Neuronal stem cell (in vitro differentiated cells): ENCODE data around the gene ANKS1B.

Experiments used
- DNase-seq: peaks from one replicate; pipeline ENCODE4 v3.0.0-alpha.2; 2013; ENCODE audit warnings: low spot score
- H2AFZ ChIP-seq: one replicate; pipeline ENCODE4 v1.6.1; 2013; ENCODE audit warnings: mild to moderate bottlenecking, low read length, inconsistent platforms
- H2AK5ac ChIP-seq: 2 replicates; pipeline ENCODE4 v1.6.1; 2013; ENCODE audit warnings: low read depth, mild to moderate bottlenecking, inconsistent platforms, low read length, moderate library complexity, mixed read lengths
- H2BK120ac ChIP-seq: 2 replicates; pipeline ENCODE4 v1.6.1; 2013; ENCODE audit warnings: low read depth, mild to moderate bottlenecking, inconsistent platforms, low read length, moderate library complexity, mixed read lengths
- H2BK12ac ChIP-seq: one replicate; pipeline ENCODE4 v1.6.1; 2013; ENCODE audit warnings: low read length, inconsistent platforms
- H2BK15ac ChIP-seq: 2 replicates; pipeline ENCODE4 v1.6.1; 2013; ENCODE audit warnings: mild to moderate bottlenecking, low read length, inconsistent platforms, mixed read lengths
- H2BK5ac ChIP-seq: one replicate; pipeline ENCODE4 v1.6.1; 2013; ENCODE audit warnings: inconsistent platforms, mild to moderate bottlenecking, low read length, moderate library complexity
- H3K14ac ChIP-seq: one replicate; pipeline ENCODE4 v1.6.1; 2013; ENCODE audit warnings: low read length, inconsistent platforms
- H3K18ac ChIP-seq: 2 replicates; pipeline ENCODE4 v1.6.1; 2013; ENCODE audit warnings: low read length, inconsistent platforms
- H3K23ac ChIP-seq: 2 replicates; pipeline ENCODE4 v1.6.1; 2013; ENCODE audit warnings: low read depth, mild to moderate bottlenecking, mixed read lengths, low read length, inconsistent platforms; ENCODE audit not compliant: poor library complexity
- H3K27ac ChIP-seq: replicated peaks from 3 replicates; pipeline ENCODE4 v1.5.1; 2013; ENCODE audit warnings: low read length, inconsistent platforms
- H3K27me3 ChIP-seq, 3 experiments: 2 replicates each; pipeline ENCODE4 v1.6.1; 2013; ENCODE audit warnings: low read length in 3 of 3, mild to moderate bottlenecking in 2 of 3, inconsistent platforms in 1 of 3, low read depth in 1 of 3, mixed read lengths in 1 of 3, moderate library complexity in 1 of 3; ENCODE audit not compliant: control insufficient read depth in 3 of 3, insufficient read depth in 3 of 3
- H3K36me3 ChIP-seq, 2 donors: replicated peaks in 1 of 2; 2 replicates each; pipeline ENCODE4 v1.6.1; 2013; ENCODE audit warnings: low read length in 2 of 2; ENCODE audit not compliant: control insufficient read depth in 2 of 2, insufficient read depth in 2 of 2
- H3K4ac ChIP-seq: 2 replicates; pipeline ENCODE4 v1.6.1; 2013; ENCODE audit warnings: inconsistent platforms, mild to moderate bottlenecking, low read length, moderate library complexity
- H3K4me1 ChIP-seq, 2 donors: 1 replicate in 1 of 2; 2 replicates in 1 of 2; pipeline ENCODE4 v1.6.1; 2013; ENCODE audit warnings: low read length in 2 of 2, low read depth in 1 of 2; ENCODE audit not compliant: control insufficient read depth in 2 of 2, insufficient read depth in 1 of 2
- H3K4me2 ChIP-seq: one replicate; pipeline ENCODE4 v1.6.1; 2013; ENCODE audit warnings: mild to moderate bottlenecking, low read length, inconsistent platforms; ENCODE audit not compliant: insufficient read depth, poor library complexity, severe bottlenecking
- H3K4me3 ChIP-seq, 2 donors: 2 replicates each; pipeline ENCODE4 v1.5.1; 2013; ENCODE audit warnings: low read length in 2 of 2, mild to moderate bottlenecking in 2 of 2, inconsistent platforms in 1 of 2, moderate library complexity in 1 of 2
- H3K79me1 ChIP-seq: one replicate; pipeline ENCODE4 v1.6.1; 2013; ENCODE audit warnings: low read depth, mild to moderate bottlenecking, inconsistent platforms, low read length, moderate library complexity
- H3K9ac ChIP-seq: one replicate; pipeline ENCODE4 v1.6.1; 2013; ENCODE audit warnings: mild to moderate bottlenecking, low read depth, low read length, inconsistent platforms; ENCODE audit not compliant: poor library complexity
- H3K9me3 ChIP-seq, 2 donors: replicated peaks in 1 of 2; 2 replicates each; pipeline versions ENCODE3 to v1.6.1; 2013; ENCODE audit warnings: low read length in 2 of 2, mild to moderate bottlenecking in 2 of 2, inconsistent platforms in 1 of 2, low read depth in 1 of 2, mixed read lengths in 1 of 2, moderate library complexity in 1 of 2; ENCODE audit not compliant: control insufficient read depth in 2 of 2, insufficient read depth in 1 of 2
- H4K8ac ChIP-seq: one replicate; pipeline ENCODE4 v1.6.1; 2013; ENCODE audit warnings: low read depth, mild to moderate bottlenecking, inconsistent platforms, low read length, moderate library complexity
- H4K91ac ChIP-seq: one replicate; pipeline ENCODE4 v1.6.1; 2013; ENCODE audit warnings: low read length, low read depth, mild to moderate bottlenecking, inconsistent platforms; ENCODE audit not compliant: poor library complexity
- WGBS, 2 donors: extraction: QIAGEN DNeasy Blood & Tissue Kit; methylation state at CpG; one replicate each; pipeline ENCODE4 v1.1.7; 2013; ENCODE audit warnings: missing lambda C conversion rate in 2 of 2, mixed read lengths in 1 of 2; ENCODE audit not compliant: insufficient read length in 2 of 2, insufficient replicate concordance in 1 of 2; ENCODE audit errors: extremely low coverage in 2 of 2; 5-methylcytosine and 5-hydroxymethylcytosine counted together

The ANKS1B gene

DNA sequence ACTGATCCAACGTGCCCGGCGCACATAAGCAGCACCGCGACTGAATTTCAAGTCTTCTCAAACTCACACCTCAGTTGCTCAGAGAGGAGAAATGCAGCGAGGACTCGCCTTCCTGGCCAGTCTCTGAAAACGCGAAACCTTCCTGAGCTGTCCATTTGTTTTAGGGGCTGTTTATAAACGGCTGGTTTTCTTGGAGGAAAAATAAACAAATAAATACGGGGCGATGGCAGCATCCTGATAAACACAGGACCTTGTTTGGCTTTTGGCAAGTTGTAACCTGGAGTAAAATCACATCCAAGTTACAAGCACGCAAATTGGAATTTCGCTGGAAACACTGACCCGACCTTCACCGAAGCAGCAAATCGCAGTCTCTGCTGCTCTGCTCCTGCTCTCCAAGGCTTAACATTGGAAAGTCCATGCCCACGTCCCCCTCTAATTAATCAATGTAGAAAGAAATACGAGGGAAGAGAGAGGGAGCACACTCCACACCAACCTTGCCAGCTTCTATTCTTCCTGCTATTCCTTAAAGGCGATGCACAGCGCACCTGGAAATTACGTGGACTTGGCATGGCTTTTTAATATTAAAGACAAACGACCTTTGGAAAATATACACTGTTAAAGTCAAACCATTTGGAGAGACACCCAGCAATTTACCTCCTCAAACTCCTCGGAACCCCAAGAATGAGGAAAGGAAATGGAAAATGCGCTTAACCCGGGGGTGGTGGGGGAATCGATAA is 1090.9 kb downstream of the ANKS1B start:
- no CpG with 5 or more reads among the region's 27 CpGs for WGBS, 2 donors
- peak overlapping the region; percentile 90 for H3K4me2 ChIP-seq
- peak overlapping the region; percentile 8 for H2BK5ac ChIP-seq
- H3K79me1 ChIP-seq, result peaks cover 2% of the 10 kb centered on the region
- H4K8ac ChIP-seq, result no peak overlapping the region
- H3K18ac ChIP-seq, result peak overlapping the region; percentile 92
- H4K91ac ChIP-seq, result no peak overlapping the region
- no peak overlapping the region for H2AK5ac ChIP-seq
- H3K23ac ChIP-seq, result no peak overlapping the region
- H3K4me1 ChIP-seq, result peaks cover 3 to 7% of the 10 kb centered on the region in 2 donors
- H3K14ac ChIP-seq, result no peak overlapping the region
- peak overlapping the region; percentile 49 to 82 for H3K4me3 ChIP-seq
- H3K36me3 ChIP-seq, result no peaks in the 10 kb centered on the region
- H3K9ac ChIP-seq, result no peak overlapping the region
- H2AFZ ChIP-seq, result peak overlapping the region; percentile 93
- DNase-seq, result no peak
- peaks cover 2 to 70% (median 37%) of the 10 kb centered on the region in 3 experiments for H3K27me3 ChIP-seq
- H3K27ac ChIP-seq, result no peak overlapping the region
- no peak overlapping the region for H2BK12ac ChIP-seq
- no peak overlapping the region for H2BK15ac ChIP-seq
- no peak overlapping the region for H3K4ac ChIP-seq
- H3K9me3 ChIP-seq, result no peaks in the 10 kb centered on the region
- H2BK120ac ChIP-seq, result no peak overlapping the region

DNA sequence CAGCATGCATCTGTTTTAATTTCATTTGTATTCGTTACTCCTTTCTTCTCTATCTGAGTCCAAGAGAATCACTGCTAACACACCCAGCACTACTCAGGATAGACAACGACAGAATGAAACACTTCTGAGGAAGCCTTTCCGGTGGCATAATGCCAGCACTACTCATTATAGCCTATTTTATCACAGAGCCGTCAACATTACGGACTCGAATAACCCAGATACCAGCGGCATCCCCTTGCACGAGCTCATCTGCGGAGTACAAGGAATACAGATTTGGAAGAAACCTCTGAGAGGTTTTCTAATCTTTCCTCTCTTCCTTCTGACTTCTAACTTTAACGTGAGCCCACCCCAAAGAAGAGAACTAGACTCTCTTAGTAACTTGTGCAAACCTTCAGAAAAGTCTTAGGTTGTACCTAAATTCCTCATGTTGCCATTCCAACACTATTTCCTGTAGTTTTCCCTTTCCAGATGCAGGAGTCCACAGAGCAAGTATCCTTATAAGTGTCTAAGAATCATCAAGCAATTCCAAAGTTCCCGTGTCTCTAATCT is 1091.5 kb downstream of the ANKS1B start:
- peaks cover 2 to 74% (median 37%) of the 10 kb centered on the region in 3 experiments for H3K27me3 ChIP-seq
- H3K4ac ChIP-seq, result no peak overlapping the region
- H3K36me3 ChIP-seq, result no peaks in the 10 kb centered on the region
- no peak overlapping the region for H3K4me3 ChIP-seq
- no peak overlapping the region for H4K8ac ChIP-seq
- no peak overlapping the region for H4K91ac ChIP-seq
- no peak overlapping the region for H2AK5ac ChIP-seq
- H2BK120ac ChIP-seq, result no peak overlapping the region
- no peak overlapping the region for H3K18ac ChIP-seq
- H3K9me3 ChIP-seq, result no peaks in the 10 kb centered on the region
- no peak overlapping the region for H3K23ac ChIP-seq
- no peak overlapping the region for H3K9ac ChIP-seq
- H3K4me1 ChIP-seq, result peaks cover 3 to 10% of the 10 kb centered on the region in 2 donors
- peak overlapping the region; percentile 90 for H3K4me2 ChIP-seq
- H3K14ac ChIP-seq, result no peak overlapping the region
- H2BK12ac ChIP-seq, result no peak overlapping the region
- no peak overlapping the region for H2AFZ ChIP-seq
- DNase-seq, result no peak
- H2BK15ac ChIP-seq, result no peak overlapping the region
- H2BK5ac ChIP-seq, result no peak overlapping the region
- no peak overlapping the region for H3K27ac ChIP-seq
- peaks cover 3% of the 10 kb centered on the region for H3K79me1 ChIP-seq
- WGBS, 2 donors, result no CpG with 5 or more reads among the region's 11 CpGs

DNA sequence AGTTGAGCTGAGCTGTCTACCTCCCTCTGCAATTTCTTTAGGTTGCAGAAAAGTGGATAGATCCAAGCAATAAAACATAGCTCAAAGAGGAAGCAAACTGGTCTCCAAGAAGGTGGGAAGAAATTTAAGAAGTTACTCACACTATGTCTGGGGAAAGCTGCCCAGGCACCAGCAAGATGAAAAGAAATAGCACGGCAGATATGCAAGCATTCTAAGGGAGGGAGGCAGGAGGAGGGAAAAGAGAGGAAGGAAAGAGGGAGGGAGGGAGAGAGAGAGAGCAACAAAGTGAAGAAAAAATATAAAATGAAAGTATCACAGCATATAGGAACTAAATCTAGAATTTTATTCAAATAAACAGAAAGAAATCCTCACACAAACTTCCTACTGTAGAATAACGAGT is 1099.0 kb downstream of the ANKS1B start:
- H3K18ac ChIP-seq, result no peak overlapping the region
- no peak overlapping the region for H4K8ac ChIP-seq
- no peak overlapping the region for H3K4me3 ChIP-seq
- H3K27ac ChIP-seq, result no peak overlapping the region
- H2AK5ac ChIP-seq, result no peak overlapping the region
- H3K23ac ChIP-seq, result no peak overlapping the region
- H3K9me3 ChIP-seq, result no peaks in the 10 kb centered on the region
- peaks cover 3% of the 10 kb centered on the region for H3K79me1 ChIP-seq
- no peak overlapping the region for H3K4me2 ChIP-seq
- DNase-seq, result no peak
- no peak overlapping the region for H2BK12ac ChIP-seq
- H3K4me1 ChIP-seq, result peaks cover 0 to 3% of the 10 kb centered on the region in 2 donors
- no peaks in the 10 kb centered on the region for H3K36me3 ChIP-seq
- peaks cover 0 to 44% (median 0%) of the 10 kb centered on the region in 3 experiments for H3K27me3 ChIP-seq
- no peak overlapping the region for H2BK15ac ChIP-seq
- no peak overlapping the region for H2BK5ac ChIP-seq
- H2BK120ac ChIP-seq, result no peak overlapping the region
- H2AFZ ChIP-seq, result no peak overlapping the region
- no peak overlapping the region for H3K14ac ChIP-seq
- no peak overlapping the region for H3K4ac ChIP-seq
- H3K9ac ChIP-seq, result no peak overlapping the region
- no CpG with 5 or more reads among the region's 2 CpGs for WGBS, 2 donors
- no peak overlapping the region for H4K91ac ChIP-seq

DNA sequence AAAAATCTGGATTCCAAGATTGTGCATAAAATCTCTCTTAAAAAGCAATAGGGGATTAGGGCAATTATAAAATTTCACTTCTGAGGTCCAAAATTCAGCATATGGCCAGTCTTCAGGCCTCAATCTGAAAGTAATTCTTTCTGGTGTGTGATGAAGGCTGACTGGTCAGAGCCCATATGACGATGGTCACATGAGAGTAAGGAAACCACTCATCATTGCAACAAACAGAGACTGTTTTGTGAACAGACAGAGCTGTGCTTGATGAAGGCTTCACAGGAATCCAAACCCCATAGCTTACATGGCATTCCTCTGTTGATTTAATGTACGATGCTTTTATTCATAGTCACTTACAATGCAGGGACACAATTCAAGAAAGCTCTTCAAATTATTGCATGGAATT is 1101.5 kb downstream of the ANKS1B start:
- peaks cover 0 to under 1% of the 10 kb centered on the region in 2 donors for H3K4me1 ChIP-seq
- DNase-seq, result no peak
- H3K9ac ChIP-seq, result no peak overlapping the region
- H3K27ac ChIP-seq, result no peak overlapping the region
- no peak overlapping the region for H3K4ac ChIP-seq
- H2AK5ac ChIP-seq, result no peak overlapping the region
- H3K4me2 ChIP-seq, result no peak overlapping the region
- no peak overlapping the region for H3K14ac ChIP-seq
- H2BK120ac ChIP-seq, result no peak overlapping the region
- H4K8ac ChIP-seq, result no peak overlapping the region
- H2BK12ac ChIP-seq, result no peak overlapping the region
- no peak overlapping the region for H2BK5ac ChIP-seq
- WGBS, 2 donors, result no CpG with 5 or more reads among the region's 2 CpGs
- H3K79me1 ChIP-seq, result no peaks in the 10 kb centered on the region
- no peak overlapping the region for H3K23ac ChIP-seq
- H3K36me3 ChIP-seq, result no peaks in the 10 kb centered on the region
- H2BK15ac ChIP-seq, result no peak overlapping the region
- no peak overlapping the region for H3K18ac ChIP-seq
- no peak overlapping the region for H2AFZ ChIP-seq
- no peak overlapping the region for H3K4me3 ChIP-seq
- peaks cover 0 to 28% (median 0%) of the 10 kb centered on the region in 3 experiments for H3K27me3 ChIP-seq
- no peak overlapping the region for H4K91ac ChIP-seq
- H3K9me3 ChIP-seq, result no peaks in the 10 kb centered on the region
